ENCODE data around the gene RGS2. TPM values are rescaled to one million over a fixed set of nuclear protein-coding genes. Genes with fewer than 3 reads are reported as not detected.

RGS2 gene
- total RNA-seq, 2 donors from 2014 or later, result 14.1 to 14.2 TPM

DNA sequence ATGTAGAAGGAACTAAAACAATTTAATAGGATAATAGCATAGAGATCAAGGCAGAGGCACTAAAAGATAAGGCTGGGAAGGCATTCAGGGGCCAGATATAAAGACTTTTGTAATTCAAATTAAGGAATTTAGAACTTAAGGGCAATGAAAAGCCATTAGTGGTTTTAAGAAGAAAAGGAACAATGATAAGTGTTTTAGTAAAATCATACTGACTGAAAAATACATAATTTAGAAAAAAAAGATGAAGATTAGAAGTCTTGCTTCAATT, 14.1 kb upstream of the RGS2 start:
- Histone ChIP-seq H3K9ac (ENCODE audit: extremely low read depth, low read length, poor library complexity, severe bottlenecking) (no peak overlapping the region), H3K4me1 (ENCODE audit: control insufficient read depth, insufficient read depth, low read length) (no peaks in the 10 kb centered on the region), H3K4me3 (ENCODE audit: low read length) (no peak overlapping the region), H3K9me3 (ENCODE audit: control insufficient read depth, low read length) (no peaks in the 10 kb centered on the region), H3K27ac (ENCODE audit: low read depth, low read length) (no peak overlapping the region), H3K36me3 (ENCODE audit: control insufficient read depth, insufficient read depth, low read length) (no peaks in the 10 kb centered on the region), H3K27me3 (ENCODE audit: control insufficient read depth, insufficient read depth, low read length, poor library complexity, severe bottlenecking) (no peaks in the 10 kb centered on the region)
- Mint-ChIP-seq H3K9me3 (no peaks in the 10 kb centered on the region), H3K27me3 (ENCODE audit: insufficient read depth) (no peaks in the 10 kb centered on the region), H3K27ac (no peak overlapping the region), H3K4me1 (peaks cover 18% of the 10 kb centered on the region), H3K36me3 (ENCODE audit: low read depth) (no peaks in the 10 kb centered on the region), H3K4me3 (no peak overlapping the region)
- DNase-seq, result no peak
- TF ChIP-seq, protein P1, sequence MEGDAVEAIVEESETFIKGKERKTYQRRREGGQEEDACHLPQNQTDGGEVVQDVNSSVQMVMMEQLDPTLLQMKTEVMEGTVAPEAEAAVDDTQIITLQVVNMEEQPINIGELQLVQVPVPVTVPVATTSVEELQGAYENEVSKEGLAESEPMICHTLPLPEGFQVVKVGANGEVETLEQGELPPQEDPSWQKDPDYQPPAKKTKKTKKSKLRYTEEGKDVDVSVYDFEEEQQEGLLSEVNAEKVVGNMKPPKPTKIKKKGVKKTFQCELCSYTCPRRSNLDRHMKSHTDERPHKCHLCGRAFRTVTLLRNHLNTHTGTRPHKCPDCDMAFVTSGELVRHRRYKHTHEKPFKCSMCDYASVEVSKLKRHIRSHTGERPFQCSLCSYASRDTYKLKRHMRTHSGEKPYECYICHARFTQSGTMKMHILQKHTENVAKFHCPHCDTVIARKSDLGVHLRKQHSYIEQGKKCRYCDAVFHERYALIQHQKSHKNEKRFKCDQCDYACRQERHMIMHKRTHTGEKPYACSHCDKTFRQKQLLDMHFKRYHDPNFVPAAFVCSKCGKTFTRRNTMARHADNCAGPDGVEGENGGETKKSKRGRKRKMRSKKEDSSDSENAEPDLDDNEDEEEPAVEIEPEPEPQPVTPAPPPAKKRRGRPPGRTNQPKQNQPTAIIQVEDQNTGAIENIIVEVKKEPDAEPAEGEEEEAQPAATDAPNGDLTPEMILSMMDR (conservative IDR thresholded peaks at IDR 0.05), result no peak

- no peak overlapping the region for H3K27ac ChIP-seq (ENCODE audit: low read depth, low read length)
- H3K27ac Mint-ChIP-seq, result no peak overlapping the region
- H3K36me3 ChIP-seq (ENCODE audit: control insufficient read depth, insufficient read depth, low read length), result no peaks in the 10 kb centered on the region
- peaks cover 12% of the 10 kb centered on the region for H3K4me1 Mint-ChIP-seq
- no peaks in the 10 kb centered on the region for H3K27me3 Mint-ChIP-seq (ENCODE audit: insufficient read depth)
- H3K9me3 Mint-ChIP-seq, result no peaks in the 10 kb centered on the region
- H3K4me1 ChIP-seq (ENCODE audit: control insufficient read depth, insufficient read depth, low read length), result no peaks in the 10 kb centered on the region
- no peaks in the 10 kb centered on the region for H3K9me3 ChIP-seq (ENCODE audit: control insufficient read depth, low read length)
- no peak overlapping the region for H3K4me3 Mint-ChIP-seq
- H3K9ac ChIP-seq (ENCODE audit: extremely low read depth, low read length, poor library complexity, severe bottlenecking), result no peak overlapping the region
- TF ChIP-seq, protein P1 (conservative IDR thresholded peaks at IDR 0.05), result no peak
- no peak for DNase-seq
- H3K27me3 ChIP-seq (ENCODE audit: control insufficient read depth, insufficient read depth, low read length, poor library complexity, severe bottlenecking), result no peaks in the 10 kb centered on the region
- H3K4me3 ChIP-seq (ENCODE audit: low read length), result no peak overlapping the region
- WGBS, 2 experiments (ENCODE audit: insufficient coverage in 1 of 2, insufficient read length in 1 of 2), result 90 to 100% methylated on average over 1 of the region's 1 CpG
- H3K36me3 Mint-ChIP-seq (ENCODE audit: low read depth), result no peaks in the 10 kb centered on the region
These were observed 12.8 kb upstream of the RGS2 start for GRCh38 chr1:192795916-192796618.

- Histone ChIP-seq H3K27me3 (ENCODE audit: control insufficient read depth, insufficient read depth, low read length, poor library complexity, severe bottlenecking) (no peaks in the 10 kb centered on the region), H3K4me3 (ENCODE audit: low read length) (no peak overlapping the region), H3K27ac (ENCODE audit: low read depth, low read length) (no peak overlapping the region), H3K9ac (ENCODE audit: extremely low read depth, low read length, poor library complexity, severe bottlenecking) (no peak overlapping the region), H3K36me3 (ENCODE audit: control insufficient read depth, insufficient read depth, low read length) (no peaks in the 10 kb centered on the region), H3K9me3 (ENCODE audit: control insufficient read depth, low read length) (no peaks in the 10 kb centered on the region), H3K4me1 (ENCODE audit: control insufficient read depth, insufficient read depth, low read length) (no peaks in the 10 kb centered on the region)
- TF ChIP-seq, protein P1 (conservative IDR thresholded peaks at IDR 0.05), result no peak
- Mint-ChIP-seq H3K4me1 (peaks cover 12% of the 10 kb centered on the region), H3K27me3 (ENCODE audit: insufficient read depth) (no peaks in the 10 kb centered on the region), H3K36me3 (ENCODE audit: low read depth) (no peaks in the 10 kb centered on the region), H3K9me3 (no peaks in the 10 kb centered on the region), H3K4me3 (no peak overlapping the region), H3K27ac (no peak overlapping the region)
- WGBS, 2 experiments (ENCODE audit: insufficient coverage in 1 of 2, insufficient read length in 1 of 2), result 91 to 100% methylated on average over 1 of the region's 1 CpG
- no peak for DNase-seq
These were observed 11.7 kb upstream of the RGS2 start for GRCh38 chr1:192797143-192797542.

Measured in endodermal cell (in vitro differentiated cells).